Right forelimb (tissue), 1 donor: Measurements from ENCODE around the gene STH.

ENCODE experiments used
- DNase-seq: peaks from one replicate; pipeline ENCODE4 v3.0.0-alpha.2; 2018

Gene STH

DNA sequence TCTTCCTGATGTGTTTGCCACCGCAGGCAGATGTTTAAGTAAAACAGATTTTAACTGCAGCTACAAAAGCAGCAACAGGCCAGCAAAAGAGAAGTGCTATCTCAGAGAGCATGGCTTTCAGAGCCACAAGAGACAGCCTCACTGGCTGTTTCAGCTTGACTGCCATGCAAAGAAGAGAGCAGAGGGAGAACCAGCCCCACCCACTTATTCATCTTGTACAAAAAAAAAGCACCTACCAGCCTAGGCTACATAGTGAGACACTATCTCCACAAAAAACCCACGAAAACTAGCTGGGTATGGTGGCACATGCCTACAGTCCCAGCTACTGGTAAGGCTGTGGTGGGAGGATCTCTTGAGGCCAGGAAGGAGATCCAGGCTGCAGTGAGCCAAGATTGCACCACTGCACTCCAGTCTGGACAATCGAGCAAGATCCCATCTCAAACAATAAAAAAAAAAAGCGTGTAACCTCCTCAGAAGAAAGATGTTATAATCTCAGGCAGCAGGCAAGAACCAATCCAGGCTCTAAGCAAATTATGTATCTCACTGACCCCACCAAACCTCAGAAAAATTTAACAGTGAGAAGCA is 30.0 kb downstream of the STH start:
- DNase-seq: no peak

GRCh38 chr17:46029627-46030026 is 30.6 kb downstream of the STH start:
- no peak for DNase-seq

- DNase-seq: no peak
Observed at GRCh38 chr17:46030752-46031151, 31.7 kb downstream of the STH start.

GRCh38 chr17:46031440-46031839 is 32.4 kb downstream of the STH start:
- no peak for DNase-seq

GRCh38 chr17:46031920-46032319 is 32.9 kb downstream of the STH start:
- no peak for DNase-seq

- DNase-seq: no peak
Observed at GRCh38 chr17:46032909-46033308, 33.9 kb downstream of the STH start.

DNA sequence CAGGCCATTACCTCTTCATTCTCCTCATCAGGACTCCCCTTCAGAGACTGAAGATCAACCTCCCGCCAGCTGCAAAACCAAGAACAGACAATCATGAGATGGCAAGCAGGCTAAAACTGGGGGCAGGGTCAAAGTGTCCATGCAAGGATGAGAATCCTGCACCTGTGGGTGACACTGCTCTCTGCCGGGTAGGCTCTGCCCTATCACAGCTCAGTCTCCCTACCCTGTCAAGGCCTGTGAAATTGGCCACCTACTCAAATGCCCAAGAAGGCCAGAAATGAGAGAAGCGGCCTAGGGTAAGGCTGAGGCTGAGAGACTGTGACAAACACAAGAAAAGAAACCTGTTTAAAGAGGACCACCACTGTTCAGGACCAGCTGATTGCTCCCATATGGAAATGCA is 34.3 kb downstream of the STH start:
- DNase-seq: no peak

- DNase-seq: no peak
Observed at GRCh38 chr17:46035112-46035818, 36.2 kb downstream of the STH start.

DNA sequence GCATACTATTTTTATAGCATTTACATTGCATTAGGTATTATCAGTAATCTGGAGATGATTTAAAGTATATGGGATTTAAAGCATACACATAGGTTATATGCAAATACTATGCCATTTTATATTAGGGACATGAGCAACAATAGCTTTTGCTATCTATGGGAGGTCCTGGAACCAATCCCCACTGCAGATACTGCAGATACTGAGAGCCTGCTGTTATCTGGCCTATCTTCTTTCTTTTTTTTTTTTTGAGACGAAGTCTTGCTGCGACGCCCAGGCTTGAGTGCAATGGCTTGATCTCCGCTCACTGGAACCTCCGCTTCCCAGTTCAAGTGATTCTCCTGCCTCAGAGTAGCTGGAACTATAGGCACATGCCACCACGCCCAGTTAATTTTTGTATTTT is 37.4 kb downstream of the STH start:
- DNase-seq: no peak

DNA sequence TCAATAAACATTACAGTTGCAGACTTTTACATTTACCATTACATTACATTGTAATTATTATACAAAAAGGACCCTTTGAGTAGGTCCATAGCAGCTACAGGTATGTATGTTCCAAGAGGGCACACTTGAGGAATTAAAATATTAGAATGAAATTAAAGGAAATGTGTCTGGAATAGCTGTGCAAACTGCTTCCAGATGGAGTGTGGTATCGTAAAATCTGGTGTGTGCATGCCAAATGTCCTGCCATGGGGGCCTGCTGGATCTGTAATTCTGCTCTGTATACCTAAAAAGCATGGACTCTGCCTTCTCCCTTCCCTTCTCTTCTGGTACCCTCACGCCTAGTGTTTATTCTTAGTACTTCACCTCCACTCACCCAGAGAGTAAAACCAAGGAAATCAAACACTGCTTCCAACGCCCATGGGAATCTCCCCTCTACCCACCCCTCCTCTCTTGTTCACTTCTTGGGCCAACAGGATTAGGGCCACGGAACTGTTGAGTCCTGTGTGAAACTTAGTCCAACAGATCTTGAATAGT is 38.7 kb downstream of the STH start:
- DNase-seq: no peak

DNA sequence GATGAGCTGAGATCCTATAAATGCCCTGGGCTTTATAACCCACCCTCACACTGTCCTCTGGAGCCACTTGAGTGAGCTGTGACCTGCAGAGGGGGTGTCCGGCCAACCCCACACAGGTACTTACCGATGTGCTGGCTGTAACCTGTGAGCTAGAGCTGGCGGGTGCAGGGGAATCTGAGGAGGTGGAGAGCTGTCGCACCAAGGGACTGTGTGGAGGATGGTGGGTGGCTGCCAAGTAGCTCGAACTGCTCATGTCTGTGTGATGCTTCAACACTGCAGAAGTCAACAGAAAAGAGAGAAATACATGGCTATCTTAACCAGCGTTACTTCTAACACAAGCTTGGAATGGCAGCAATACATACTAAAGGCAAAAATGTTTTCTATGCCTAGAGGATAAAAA is 39.4 kb downstream of the STH start:
- DNase-seq: no peak

GRCh38 chr17:46038937-46039336 is 39.9 kb downstream of the STH start:
- DNase-seq: no peak

DNA sequence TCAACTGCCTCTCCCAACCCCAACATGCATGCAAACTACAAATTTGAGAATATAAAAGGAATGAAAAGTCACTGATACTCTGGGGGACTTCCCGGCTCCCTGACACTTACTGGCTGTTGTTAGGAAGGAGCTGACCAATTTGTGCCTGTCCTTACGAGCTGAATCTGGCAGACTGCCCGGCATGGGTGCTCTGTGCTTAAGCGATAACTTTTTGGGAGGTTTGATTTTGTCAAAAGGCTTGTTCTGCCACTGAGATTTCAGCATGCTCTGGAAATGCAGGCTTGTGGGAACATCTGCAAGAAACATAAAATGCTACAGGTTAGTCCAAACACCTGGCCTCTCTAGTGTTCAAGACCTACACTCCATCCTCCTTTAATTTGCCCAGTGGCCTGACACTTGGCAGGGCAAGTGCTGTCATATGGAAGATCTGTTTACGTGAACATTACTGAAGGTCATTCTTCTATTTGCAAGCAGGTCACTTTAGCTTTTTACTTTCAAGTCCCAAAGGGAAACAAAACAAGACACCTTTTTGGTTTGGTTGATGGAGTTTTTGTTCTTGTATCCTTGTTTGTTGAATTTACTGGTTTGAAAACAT is 40.6 kb downstream of the STH start:
- DNase-seq: no peak

- DNase-seq: no peak
Observed at GRCh38 chr17:46042246-46042645, 43.2 kb downstream of the STH start.

DNA sequence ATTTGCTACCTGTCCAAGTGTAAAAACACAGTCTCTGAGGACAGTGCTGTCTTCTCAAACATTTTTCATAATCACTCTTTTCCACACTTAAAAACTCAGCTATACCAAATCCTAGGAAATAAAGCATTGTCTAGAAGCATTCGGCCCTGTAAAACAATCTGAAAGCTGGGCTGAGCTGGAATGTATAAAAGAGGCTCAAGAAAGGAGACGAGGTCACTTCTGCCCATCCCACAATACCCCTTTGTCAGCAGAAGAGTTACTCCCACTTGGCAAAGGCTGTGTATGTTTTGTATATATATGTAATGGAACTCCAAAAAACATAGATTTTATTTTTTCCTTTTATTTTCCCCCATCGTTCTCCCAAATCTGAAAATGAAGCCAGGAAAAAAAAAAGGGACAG is 43.9 kb downstream of the STH start:
- no peak for DNase-seq

DNA sequence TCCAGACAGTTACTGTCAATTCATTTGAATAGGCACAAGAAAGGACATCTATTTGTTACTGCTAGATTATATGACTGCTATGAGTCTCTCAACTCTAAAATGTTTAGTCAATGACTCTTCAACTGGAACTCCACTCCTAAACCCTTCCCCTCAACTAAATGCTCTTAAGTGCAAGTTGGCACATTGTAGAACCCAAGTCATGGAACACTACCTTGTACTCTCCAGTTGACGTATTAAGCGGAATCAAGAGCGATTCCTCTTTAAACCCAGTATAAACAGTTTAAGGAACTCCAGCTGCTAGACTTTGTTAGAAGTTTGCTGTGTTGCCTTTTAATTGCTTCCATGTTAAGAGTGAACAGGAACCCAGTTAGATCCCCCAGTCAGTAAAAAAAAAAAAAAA is 44.6 kb downstream of the STH start:
- no peak for DNase-seq

DNA sequence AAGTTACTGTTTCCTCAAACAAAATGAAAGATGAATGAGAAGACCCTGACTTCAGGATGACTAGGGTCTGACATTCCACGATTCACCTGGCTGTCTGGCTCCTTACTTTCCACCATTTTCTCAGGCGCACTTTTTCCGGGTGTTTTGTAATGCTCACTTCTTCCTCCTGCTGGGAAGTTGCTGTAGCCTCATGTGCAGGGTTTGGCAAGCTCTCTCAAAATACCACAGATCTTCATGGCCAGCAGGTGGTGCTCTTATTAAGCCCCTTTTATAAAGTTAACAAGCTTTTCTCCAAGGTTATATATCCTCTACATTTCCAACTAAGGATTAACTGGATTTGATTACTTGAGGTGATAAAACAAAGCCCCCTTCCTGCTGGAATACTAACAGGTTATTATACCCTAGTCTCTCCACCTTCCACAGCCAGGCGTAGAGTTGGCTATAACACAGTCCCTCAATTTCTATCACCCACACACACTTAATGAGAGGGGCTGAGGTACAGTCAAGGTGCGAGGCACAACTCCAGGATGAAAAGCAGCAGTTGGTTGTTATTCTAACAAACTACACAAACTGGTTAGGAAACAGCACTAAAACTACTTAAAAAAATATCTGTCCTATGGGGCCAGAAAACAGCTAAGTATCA is 45.4 kb downstream of the STH start:
- DNase-seq: peak; percentile 73

- no peak for DNase-seq
Observed at GRCh38 chr17:46044989-46045388, 45.9 kb downstream of the STH start.

DNA sequence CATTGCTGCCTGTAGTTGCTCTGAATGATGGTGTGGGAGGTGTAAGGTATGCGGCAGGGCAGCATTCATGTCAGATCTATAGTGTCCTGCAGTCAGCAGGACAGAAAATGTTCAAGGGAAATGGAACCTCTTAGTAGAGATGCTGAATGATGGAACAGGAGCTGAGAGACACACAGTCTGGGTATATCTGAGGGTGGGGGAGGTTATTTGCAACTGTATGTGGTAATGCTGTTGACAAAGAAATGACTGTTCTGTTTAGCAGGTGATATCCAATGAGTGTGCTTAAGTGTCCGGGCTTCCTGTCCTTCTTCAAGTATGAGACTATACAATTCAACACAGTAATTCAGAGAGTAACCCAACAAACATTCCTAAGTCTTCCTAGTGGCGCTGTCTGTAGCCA is 46.6 kb downstream of the STH start:
- DNase-seq: no peak

GRCh38 chr17:46046957-46047356 is 47.9 kb downstream of the STH start:
- DNase-seq: no peak

GRCh38 chr17:46047398-46047797 is 48.3 kb downstream of the STH start:
- no peak for DNase-seq

- DNase-seq: no peak
Observed at GRCh38 chr17:46047856-46048255, 48.8 kb downstream of the STH start.
